HepG2 (cell line): ENCODE results near the gene TCFL5. TPM values are rescaled to one million over a fixed set of nuclear protein-coding genes. Genes with fewer than 3 reads are reported as not detected.

Source experiments
- BCL6 ChIP-seq: IDR thresholded peaks from 2 replicates; pipeline ENCODE4 v1.6.1; 2016; ENCODE audit warnings: missing genetic modification reagents, missing compliant biosample characterization
- CTCF ChIP-seq: sonication (generic); formaldehyde crosslinking; IDR thresholded peaks from 2 replicates; pipeline ENCODE4 v1.5.0; 2020; ENCODE audit warnings: mild to moderate bottlenecking, missing genetic modification reagents, moderate library complexity
- ETS1 ChIP-seq: sonication (generic); formaldehyde crosslinking; IDR thresholded peaks from 2 replicates; pipeline ENCODE4 v1.4.0; 2020; ENCODE audit warnings: missing genetic modification reagents
- HOXA3 ChIP-seq: sonication (generic); formaldehyde crosslinking; IDR thresholded peaks from 2 replicates; pipeline ENCODE4 v1.5.0; 2020; ENCODE audit warnings: missing genetic modification reagents
- IRX3 ChIP-seq: sonication (generic); formaldehyde crosslinking; IDR thresholded peaks from 2 replicates; pipeline ENCODE4 v1.8.1; 2023; ENCODE audit warnings: mild to moderate bottlenecking, low read depth, missing genetic modification reagents, borderline replicate concordance
- MAF1 ChIP-seq: sonication (generic); formaldehyde crosslinking; IDR thresholded peaks from 2 replicates; pipeline ENCODE4 v1.5.0; 2020; ENCODE audit warnings: missing genetic modification reagents, borderline replicate concordance
- MXI1 ChIP-seq: IDR thresholded peaks from 3 replicates; pipeline ENCODE4 v1.6.1; 2012; ENCODE audit warnings: low read depth, low read length, inconsistent platforms, borderline replicate concordance
- RAD21 ChIP-seq: fragments of 450-650 bp; formaldehyde crosslinking; IDR thresholded peaks from 2 replicates; pipeline ENCODE4 v1.5.0; 2020; ENCODE audit warnings: mild to moderate bottlenecking
- SALL1 ChIP-seq: sonication (generic); formaldehyde crosslinking; IDR thresholded peaks from 2 replicates; pipeline ENCODE4 v1.8.0; 2022; ENCODE audit warnings: mild to moderate bottlenecking, missing genetic modification reagents
- SRSF1 ChIP-seq: fragments of 200-400 bp; formaldehyde crosslinking; optimal IDR thresholded peaks from 2 replicates; pipeline ENCODE3; 2017; ENCODE audit warnings: mild to moderate bottlenecking, low read depth, low read length, moderate library complexity
- TFDP1 ChIP-seq: IDR thresholded peaks from 2 replicates; pipeline ENCODE4 v1.6.1; 2016; ENCODE audit warnings: missing compliant biosample characterization, missing genetic modification reagents, borderline replicate concordance
- XBP1 ChIP-seq: sonication (generic); formaldehyde crosslinking; IDR thresholded peaks from 2 replicates; pipeline ENCODE4 v1.5.0; 2020; ENCODE audit warnings: missing genetic modification reagents
- ZBTB2 ChIP-seq: sonication (generic); formaldehyde crosslinking; IDR thresholded peaks from 2 replicates; pipeline ENCODE4 v1.8.0; 2022; ENCODE audit warnings: low read depth, missing genetic modification reagents
- ZBTB7B ChIP-seq: sonication (generic); formaldehyde crosslinking; IDR thresholded peaks from 2 replicates; pipeline ENCODE4 v1.4.0; 2020; ENCODE audit warnings: missing genetic modification reagents
- ZNF260 ChIP-seq: sonication (generic); formaldehyde crosslinking; IDR thresholded peaks from 2 replicates; pipeline ENCODE4 v1.4.0; 2020; ENCODE audit warnings: missing genetic modification reagents, low read depth, mild to moderate bottlenecking, borderline replicate concordance
- ZNF333 ChIP-seq: sonication (generic); formaldehyde crosslinking; IDR thresholded peaks from 2 replicates; pipeline ENCODE4 v1.4.0; 2020; ENCODE audit warnings: mild to moderate bottlenecking, missing genetic modification reagents, borderline replicate concordance
- ZNF557 ChIP-seq: sonication (generic); formaldehyde crosslinking; IDR thresholded peaks from 2 replicates; pipeline ENCODE4 v1.4.0; 2020; ENCODE audit warnings: missing genetic modification reagents
- ZNF639 ChIP-seq: conservative IDR thresholded peaks from 2 replicates; pipeline ENCODE4 v1.6.1; 2018; ENCODE audit warnings: missing genetic modification reagents
- ZNF672 ChIP-seq: sonication (generic); formaldehyde crosslinking; IDR thresholded peaks from 2 replicates; pipeline ENCODE4 v1.8.1; 2022; ENCODE audit warnings: missing genetic modification reagents
- ZNF768 ChIP-seq: sonication (generic); formaldehyde crosslinking; IDR thresholded peaks from 2 replicates; pipeline ENCODE4 v1.4.0; 2020; ENCODE audit warnings: missing genetic modification reagents
- polyA plus RNA-seq, 8 experiments: library from polyadenylated mRNA; depleted of rRNA in 3 of 8; stranded (reverse) in 7 of 8; unstranded in 1 of 8; fragments of >200 nt; fragmentation: Illumina TruSeq in 4 of 8; extraction: Trizol in 4 of 8; gene quantifications; 2 replicates each; pipeline versions ENCODE4 v1.2.1 to v1.2.3, GENCODE V29; 2011 to 2016; ENCODE audit warnings: low read depth in 4 of 8, missing spikeins in 1 of 8, mixed read lengths in 1 of 8; ENCODE audit not compliant: insufficient read depth in 1 of 8
- total RNA-seq, 5 experiments: library from RNA; depleted of rRNA; stranded (reverse); fragments of >200 nt; fragmentation: Illumina TruSeq; extraction: Trizol; gene quantifications; 2 replicates each; pipeline ENCODE4 v1.2.3, GENCODE V29; 2016; ENCODE audit warnings: low read depth in 1 of 5

TCFL5 gene
- total and polyA plus RNA-seq, 2 of the 13 experiments (the other 11 are each of a cell fraction or from before 2014, with no cell fraction given) = 14.8 to 20.0 TPM

GRCh38 chr20:62860924-62861691 is 514 bp downstream of the TCFL5 start (continued):
- TF ChIP-seq ZNF557 (CRISPR knock-in tag) (no peak), SALL1 (CRISPR knock-in tag) (0 out of 2 replicates have a peak, but pooled peaks have one; percentile 17), SRSF1 (no peak), BCL6 (CRISPR knock-in tag) (0 out of 2 replicates have a peak, but pooled peaks have one; percentile 24), HOXA3 (peak; percentile 31; the same call in 1 of the 2 replicates), TFDP1 (CRISPR knock-in tag) (peak; percentile 47; the same call in 1 of the 2 replicates), ZBTB2 (CRISPR knock-in tag) (0 out of 2 replicates have a peak, but pooled peaks have one; percentile 39), ZNF260 (CRISPR knock-in tag) (no peak), XBP1 (no peak), ZNF672 (CRISPR knock-in tag) (0 out of 2 replicates have a peak, but pooled peaks have one; percentile 21), ZNF768 (peak; percentile 35; the same call in 1 of the 2 replicates), MAF1 (CRISPR knock-in tag) (no peak), MXI1 (0 out of 3 replicates have a peak, but pooled peaks have one; percentile 27), ZNF333 (CRISPR knock-in tag) (0 out of 2 replicates have a peak, but pooled peaks have one; percentile 47), RAD21 (CRISPR knock-in tag) (0 out of 2 replicates have a peak, but pooled peaks have one; percentile 13), ETS1 (CRISPR knock-in tag) (0 out of 2 replicates have a peak, but pooled peaks have one; percentile 41), CTCF (CRISPR knock-in tag) (no peak), ZNF639 (CRISPR knock-in tag) (0 out of 2 replicates have a peak, but pooled peaks have one; percentile 2), ZBTB7B (CRISPR knock-in tag) (no peak), IRX3 (CRISPR knock-in tag) (0 out of 2 replicates have a peak, but pooled peaks have one; percentile 25)
